H1 (cell line): ENCODE measurements around the gene BRCA2. TPM values are rescaled to one million over a fixed set of nuclear protein-coding genes. Genes with fewer than 3 reads are reported as not detected.

Source experiments
- CTCF ChIA-PET: fragments of 300-600 bp; sonication (Branson Sonifier 250); formaldehyde crosslinking; loops from one replicate; lab custom pipeline; 2021; ENCODE audit not compliant: partially characterized antibody; lab: Charles Lee
- POLR2A ChIA-PET: fragments of 300-600 bp; sonication (Branson Sonifier 250); formaldehyde crosslinking; loops from one replicate; lab custom pipeline; 2021; ENCODE audit warnings: inconsistent platforms; ENCODE audit not compliant: partially characterized antibody; lab: Charles Lee
- DNase-seq, 2 experiments: peaks; one replicate each; pipeline versions ENCODE4 v3.0.0 to v3.0.0-alpha.2; 2010 to 2022; ENCODE audit warnings: low spot score in 2 of 2, low read depth in 1 of 2, mixed read lengths in 1 of 2
- FAIRE-seq: peaks from 2 replicates; lab custom pipeline; 2011; peaks lifted over from hg19 to GRCh38; lab: Jason Lieb, UNC
- H2AFZ ChIP-seq: 2 replicates; pipeline ENCODE4 v1.8.1; 2012; ENCODE audit warnings: low read length, inconsistent platforms
- H2AK5ac ChIP-seq: 2 replicates; pipeline ENCODE4 v1.6.1; 2013; ENCODE audit warnings: low read depth, low read length
- H2BK120ac ChIP-seq: replicated peaks from 2 replicates; pipeline ENCODE3; 2013; ENCODE audit warnings: low read depth, low read length, inconsistent platforms
- H2BK12ac ChIP-seq: 2 replicates; pipeline ENCODE4 v1.6.1; 2013; ENCODE audit warnings: low read depth, low read length
- H2BK15ac ChIP-seq: 2 replicates; pipeline ENCODE4 v1.6.1; 2013; ENCODE audit warnings: low read length
- H2BK20ac ChIP-seq: 2 replicates; pipeline ENCODE4 v1.6.1; 2013; ENCODE audit warnings: low read length
- H2BK5ac ChIP-seq: 2 replicates; pipeline ENCODE4 v1.6.1; 2013; ENCODE audit warnings: low read depth, low read length
- H3K14ac ChIP-seq: 2 replicates; pipeline ENCODE4 v1.6.1; 2013; ENCODE audit warnings: inconsistent platforms; ENCODE audit not compliant: insufficient read length
- H3K18ac ChIP-seq: 2 replicates; pipeline ENCODE4 v1.6.1; 2013; ENCODE audit warnings: low read length; ENCODE audit errors: extremely low read depth
- H3K23ac ChIP-seq: 2 replicates; pipeline ENCODE4 v1.6.1; 2013; ENCODE audit warnings: inconsistent platforms; ENCODE audit not compliant: insufficient read length
- H3K23me2 ChIP-seq: 2 replicates; pipeline ENCODE4 v1.6.1; 2013; ENCODE audit warnings: low read depth, low read length
- H3K27ac ChIP-seq: 2 replicates; pipeline ENCODE4 v1.6.1; 2011; ENCODE audit warnings: low read depth, low read length, inconsistent platforms
- H3K27me3 ChIP-seq, 4 experiments: replicated peaks in 1 of 4; 1 replicate in 1 of 4; 2 replicates in 3 of 4; pipeline versions ENCODE4 v1.6.1 to v1.8.1; 2011 to 2013; ENCODE audit warnings: low read length in 3 of 4, mild to moderate bottlenecking in 3 of 4, inconsistent platforms in 2 of 4, mixed read lengths in 2 of 4, moderate library complexity in 1 of 4; ENCODE audit not compliant: control insufficient read depth in 3 of 4, insufficient read depth in 3 of 4; ENCODE audit errors: extremely low read depth in 1 of 4
- H3K36me3 ChIP-seq, 4 experiments: 2 replicates each; pipeline versions ENCODE4 v1.6.1 to v1.8.1; 2011 to 2013; ENCODE audit warnings: mild to moderate bottlenecking in 4 of 4, low read length in 3 of 4, moderate library complexity in 2 of 4, control low read depth in 1 of 4, inconsistent platforms in 1 of 4; ENCODE audit not compliant: insufficient read depth in 4 of 4, control insufficient read depth in 2 of 4
- H3K4ac ChIP-seq: replicated peaks from 2 replicates; pipeline ENCODE3; 2013; ENCODE audit warnings: low read length, low read depth, mixed read lengths, inconsistent platforms; ENCODE audit not compliant: insufficient read length
- H3K4me1 ChIP-seq, 4 experiments: replicated peaks in 1 of 4; 1 replicate in 1 of 4; 2 replicates in 3 of 4; pipeline versions ENCODE4 v1.6.1 to v1.8.1; 2011 to 2013; ENCODE audit warnings: low read length in 3 of 4, inconsistent platforms in 2 of 4, mixed read lengths in 1 of 4; ENCODE audit not compliant: insufficient read depth in 4 of 4, control insufficient read depth in 3 of 4
- H3K4me2 ChIP-seq, 2 experiments: 2 replicates each; pipeline versions ENCODE4 v1.6.1 to v1.8.1; 2011 to 2013; ENCODE audit warnings: low read depth in 2 of 2, low read length in 2 of 2, control low read depth in 1 of 2, inconsistent platforms in 1 of 2, mild to moderate bottlenecking in 1 of 2; ENCODE audit not compliant: insufficient read depth in 1 of 2
- H3K4me3 ChIP-seq, 4 experiments: fragments of 200-600, 300-600 bp in 1 of 4; sonication (generic), shearing (Covaris generic), sonication (Bioruptor Twin) in 1 of 4; 2 replicates each; pipeline versions ENCODE4 v1.5.1 to v1.8.1; 2011 to 2016; ENCODE audit warnings: low read length in 4 of 4, low read depth in 3 of 4, control low read depth in 2 of 4, inconsistent platforms in 2 of 4, mild to moderate bottlenecking in 2 of 4, mixed read lengths in 1 of 4, moderate library complexity in 1 of 4; ENCODE audit not compliant: insufficient read depth in 2 of 4; ENCODE audit errors: extremely low read depth in 1 of 4
- H3K56ac ChIP-seq: replicated peaks from 2 replicates; pipeline ENCODE3; 2013; ENCODE audit warnings: low read depth, mild to moderate bottlenecking, mixed read lengths, low read length, inconsistent platforms; ENCODE audit not compliant: insufficient read length
- H3K79me1 ChIP-seq: 2 replicates; pipeline ENCODE4 v1.6.1; 2013; ENCODE audit warnings: low read depth, low read length, control low read depth
- H3K79me2 ChIP-seq, 2 experiments: 2 replicates each; pipeline versions ENCODE4 v1.6.1 to v1.8.1; 2012 to 2013; ENCODE audit warnings: low read length in 2 of 2, mild to moderate bottlenecking in 2 of 2, inconsistent platforms in 1 of 2; ENCODE audit not compliant: insufficient read depth in 2 of 2, control insufficient read depth in 1 of 2
- H3K9ac ChIP-seq, 4 experiments: replicated peaks in 1 of 4; 1 replicate in 1 of 4; 2 replicates in 3 of 4; pipeline versions ENCODE4 v1.6.1 to v1.8.1; 2011 to 2013; ENCODE audit warnings: low read depth in 3 of 4, low read length in 3 of 4, control low read depth in 2 of 4, mild to moderate bottlenecking in 2 of 4, moderate library complexity in 2 of 4, inconsistent platforms in 1 of 4; ENCODE audit errors: extremely low read depth in 1 of 4
- H3K9me3 ChIP-seq, 2 experiments: 2 replicates each; pipeline versions ENCODE4 v1.6.1 to v1.8.1; 2012 to 2013; ENCODE audit warnings: mild to moderate bottlenecking in 2 of 2, moderate library complexity in 2 of 2, control low read depth in 1 of 2, inconsistent platforms in 1 of 2, low read depth in 1 of 2, low read length in 1 of 2, mixed read lengths in 1 of 2; ENCODE audit not compliant: insufficient read depth in 2 of 2
- H4K20me1 ChIP-seq, 2 experiments: replicated peaks in 1 of 2; 2 replicates each; pipeline versions ENCODE3 to v1.8.1; 2011 to 2013; ENCODE audit warnings: inconsistent platforms in 2 of 2, low read length in 2 of 2, mild to moderate bottlenecking in 1 of 2; ENCODE audit not compliant: insufficient read depth in 2 of 2, control insufficient read depth in 1 of 2
- H4K5ac ChIP-seq: 2 replicates; pipeline ENCODE4 v1.6.1; 2013; ENCODE audit warnings: low read length, low read depth, mixed read lengths, inconsistent platforms; ENCODE audit not compliant: insufficient read length
- H4K8ac ChIP-seq: 2 replicates; pipeline ENCODE4 v1.8.0; 2013; ENCODE audit warnings: mild to moderate bottlenecking, moderate library complexity, low read length, inconsistent platforms; ENCODE audit not compliant: insufficient read depth; ENCODE audit errors: extremely low read depth
- H4K91ac ChIP-seq: replicated peaks from 2 replicates; pipeline ENCODE3; 2013; ENCODE audit warnings: low read length, mixed read lengths, inconsistent platforms; ENCODE audit not compliant: insufficient read length
- WGBS, 2 experiments: shearing (Covaris generic) in 1 of 2; methylation state at CpG; one replicate each; pipeline versions ENCODE4 v1.1.6 to v1.1.7; 2013 to 2015; ENCODE audit warnings: low lambda C conversion rate in 2 of 2, mixed read lengths in 2 of 2, inconsistent platforms in 1 of 2, low coverage in 1 of 2, missing lambda C conversion rate in 1 of 2; ENCODE audit not compliant: insufficient replicate concordance in 2 of 2, insufficient coverage in 1 of 2, insufficient read length in 1 of 2; ENCODE audit errors: extremely low coverage in 1 of 2, missing lambda C conversion rate in 1 of 2; 5-methylcytosine and 5-hydroxymethylcytosine counted together
- polyA plus RNA-seq, 7 experiments: library from polyadenylated mRNA; depleted of rRNA in 3 of 7; stranded (reverse) in 5 of 7; unstranded in 2 of 7; fragments of >200 nt in 5 of 7; fragments of 200-250 nt in 2 of 7; gene quantifications; 1 replicate in 5 of 7; 2 replicates in 1 of 7; 4 replicates in 1 of 7; pipeline versions ENCODE4 v1.2.1 to v1.2.3, GENCODE V29; 2011 to 2013; ENCODE audit warnings: missing spikeins in 2 of 7, mixed read lengths in 2 of 7
- total RNA-seq: library from RNA; stranded (reverse); fragmentation: NEBNext Ultra II Directional; extraction: Animal tissue kit (Norgen Biotek cat#: 25700); gene quantifications from 2 replicates; pipeline ENCODE4 v1.2.1, GENCODE V29; 2021

Gene BRCA2
- total and polyA plus RNA-seq, 2 of the 8 experiments (the other 6 are each of a cell fraction or from before 2014, with no cell fraction given), result 4.2 to 24.9 TPM

DNA sequence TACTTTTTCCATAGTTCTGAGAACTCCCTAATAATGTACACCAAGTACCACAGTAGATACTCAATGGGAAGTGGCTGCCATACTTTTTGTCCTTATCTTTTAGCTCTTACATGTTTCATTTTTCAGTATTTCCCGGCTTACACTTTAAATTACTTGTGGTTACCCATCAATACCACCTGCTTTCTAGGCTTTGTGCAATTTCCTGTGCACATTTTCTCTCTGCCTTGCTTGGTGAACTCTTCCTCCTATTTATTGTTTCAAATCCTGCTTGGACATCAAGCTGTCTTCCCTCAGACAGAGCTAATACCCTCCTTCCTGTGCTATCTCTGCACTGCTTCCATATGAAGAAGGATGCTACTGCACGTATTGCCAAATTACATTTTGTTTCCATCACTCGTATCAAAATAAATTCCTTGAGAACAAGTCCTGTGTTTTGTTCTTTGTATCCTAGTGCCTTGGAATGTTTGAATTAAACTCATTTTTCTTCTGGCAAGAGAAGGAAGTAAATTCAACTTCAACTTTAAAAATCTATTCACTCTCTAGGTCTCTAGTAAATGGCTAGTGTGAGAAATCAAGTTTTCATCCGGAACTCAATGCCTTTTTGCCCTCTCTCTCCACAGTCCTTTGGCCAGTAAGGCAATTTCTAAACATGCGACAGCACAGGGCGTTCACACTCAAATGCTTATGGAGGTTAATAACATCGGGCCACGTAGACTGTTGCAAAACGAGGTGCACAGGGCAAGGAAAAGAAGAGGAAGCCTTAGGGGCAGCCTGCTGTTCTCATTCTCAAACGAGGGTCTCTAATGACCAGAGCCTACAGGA, 5.8 kb upstream of the BRCA2 start:
- Histone ChIP-seq H3K4me2 (no peak overlapping the region), H3K79me2 (no peaks in the 10 kb centered on the region), H2BK15ac (no peak overlapping the region), H2AK5ac (no peak overlapping the region), H4K91ac (no peak overlapping the region), H3K23ac (no peak overlapping the region), H2BK12ac (no peak overlapping the region), H3K9me3 (no peaks in the 10 kb centered on the region), H3K4me1 (peaks cover 0 to 2% (median 0%) of the 10 kb centered on the region in 4 experiments; a peak in 2 of 7 replicates), H4K20me1 (no peaks in the 10 kb centered on the region), H3K27ac (no peak overlapping the region), H3K4me3 (no peak overlapping the region), H3K4ac (no peak overlapping the region), H3K36me3 (no peaks in the 10 kb centered on the region), H3K79me1 (no peaks in the 10 kb centered on the region), H3K27me3 (no peaks in the 10 kb centered on the region), H3K9ac (no peak overlapping the region), H4K5ac (no peak overlapping the region), H4K8ac (no peak overlapping the region), H2BK20ac (no peak overlapping the region), H3K56ac (no peak overlapping the region), H3K18ac (no peak overlapping the region), H2BK5ac (no peak overlapping the region), H2BK120ac (no peak overlapping the region), H2AFZ (no peak overlapping the region), H3K23me2 (no peaks in the 10 kb centered on the region), H3K14ac (no peak overlapping the region)
- ChIA-PET CTCF (interaction anchor here (0.5 to 4.1 kb wide), 5 partner anchors 11 to 484 kb away, joined by 3 to 35 read pairs (median 3); no protein-coding TSS in a partner anchor), POLR2A (no interaction called here)
- FAIRE-seq, result peak; percentile 7
- WGBS, 2 experiments, result 82% methylated on average over 10 of the region's 10 CpGs; no CpG with 5 or more reads in 1 of the 2 experiments
- no peak for DNase-seq
